B cell (primary cell): ENCODE measurements around the gene VAPB. TPM values are rescaled to one million over a fixed set of nuclear protein-coding genes. Genes with fewer than 3 reads are reported as not detected.

Experiments used
- ATAC-seq: fragments of 200-7000 bp; cut with Tn5 transposase; one replicate; pipeline ENCODE4 v1.10.0; 2021; ENCODE audit warnings: low read depth, mild to moderate bottlenecking, moderate number of reproducible peaks, moderate library complexity
- CTCF ChIA-PET: fragments of 350-600 bp; sonication (Branson Sonifier 250); formaldehyde crosslinking; loops from one replicate; lab custom pipeline; 2021; ENCODE audit warnings: antibody characterized with exemption, inconsistent platforms; lab: Charles Lee
- POLR2A ChIA-PET: fragments of 350-600 bp; sonication (Branson Sonifier 250); formaldehyde crosslinking; loops from one replicate; lab custom pipeline; 2021; ENCODE audit warnings: antibody characterized with exemption; lab: Charles Lee
- DNase-seq: peaks from one replicate; pipeline ENCODE4 v3.0.0; 2013
- H2AFZ ChIP-seq: 2 replicates; pipeline ENCODE4 v1.6.1; 2012; ENCODE audit warnings: mild to moderate bottlenecking, low read depth, low read length; ENCODE audit not compliant: insufficient read depth, poor library complexity, severe bottlenecking
- H3K27ac ChIP-seq, 2 donors: 1 replicate in 1 of 2; 2 replicates in 1 of 2; pipeline ENCODE4 v1.5.1; 2012 to 2013; ENCODE audit warnings: low read length in 2 of 2, mild to moderate bottlenecking in 2 of 2, moderate library complexity in 1 of 2
- H3K27me3 ChIP-seq, 4 experiments: fragments of 200-600 bp in 1 of 4; sonication (generic) in 1 of 4; replicated peaks in 1 of 4; 1 replicate in 2 of 4; 2 replicates in 2 of 4; pipeline versions ENCODE4 v1.6.1 to v1.7.0; 2013 to 2016; ENCODE audit warnings: low read length in 3 of 4, mild to moderate bottlenecking in 2 of 4, mixed read lengths in 1 of 4, moderate library complexity in 1 of 4; ENCODE audit not compliant: insufficient read depth in 4 of 4, control insufficient read depth in 3 of 4; ENCODE audit errors: control extremely low read depth in 1 of 4
- H3K36me3 ChIP-seq, 2 experiments: replicated peaks in 1 of 2; 1 replicate in 1 of 2; 2 replicates in 1 of 2; pipeline versions ENCODE4 v1.6.1 to v1.7.1; 2013; ENCODE audit warnings: low read length in 1 of 2; ENCODE audit not compliant: insufficient read depth in 2 of 2, control insufficient read depth in 1 of 2; ENCODE audit errors: control extremely low read depth in 1 of 2, extremely low read depth in 1 of 2
- H3K4me1 ChIP-seq, 2 donors: fragments of 200-600 bp in 1 of 2; sonication (generic) in 1 of 2; 1 replicate in 1 of 2; 2 replicates in 1 of 2; pipeline versions ENCODE4 v1.5.1 to v1.6.1; 2013 to 2017; ENCODE audit warnings: low read length in 2 of 2; ENCODE audit not compliant: control insufficient read depth in 2 of 2, insufficient read depth in 2 of 2
- H3K4me2 ChIP-seq: replicated peaks from 2 replicates; pipeline ENCODE3; 2012; ENCODE audit warnings: mild to moderate bottlenecking, low read depth, low read length; ENCODE audit not compliant: poor library complexity, severe bottlenecking
- H3K4me3 ChIP-seq, 5 experiments: fragments of 200-600 bp in 1 of 5; sonication (generic) in 1 of 5; 1 replicate in 3 of 5; 2 replicates in 2 of 5; pipeline versions ENCODE4 v1.5.1 to v1.7.0; 2011 to 2016; ENCODE audit warnings: low read length in 4 of 5, mild to moderate bottlenecking in 4 of 5, low read depth in 2 of 5, control low read depth in 1 of 5, moderate library complexity in 1 of 5; ENCODE audit not compliant: insufficient read depth in 1 of 5; ENCODE audit errors: control extremely low read depth in 1 of 5, extremely low read depth in 1 of 5
- H3K79me2 ChIP-seq: fragments of 200-600 bp; sonication (generic); one replicate; pipeline ENCODE4 v1.6.0; 2016; ENCODE audit warnings: low read length; ENCODE audit not compliant: control insufficient read depth, insufficient read depth
- H3K9ac ChIP-seq: fragments of 200-600 bp; sonication (generic); 2 replicates; pipeline ENCODE4 v1.6.1; 2017; ENCODE audit warnings: mild to moderate bottlenecking, low read length, moderate library complexity
- H3K9me3 ChIP-seq, 3 donors: one replicate each; pipeline versions ENCODE4 v1.6.1 to v1.7.1; 2013; ENCODE audit warnings: low read length in 2 of 3; ENCODE audit not compliant: control insufficient read depth in 2 of 3, insufficient read depth in 1 of 3; ENCODE audit errors: control extremely low read depth in 1 of 3
- H4K20me1 ChIP-seq: 2 replicates; pipeline ENCODE4 v1.6.0; 2012; ENCODE audit warnings: mild to moderate bottlenecking, low read length; ENCODE audit not compliant: insufficient read depth, control insufficient read depth, poor library complexity, severe bottlenecking
- H3K27ac Mint-ChIP-seq: one replicate; pipeline ENCODE4 v1.8.0; 2021; ENCODE audit warnings: mixed read lengths
- H3K27me3 Mint-ChIP-seq: one replicate; pipeline ENCODE4 v1.8.0; 2021; ENCODE audit warnings: mixed read lengths
- H3K4me1 Mint-ChIP-seq: one replicate; pipeline ENCODE4 v1.8.0; 2021; ENCODE audit warnings: mixed read lengths
- H3K4me3 Mint-ChIP-seq: one replicate; pipeline ENCODE4 v1.8.0; 2021; ENCODE audit warnings: mixed read lengths
- H3K9me3 Mint-ChIP-seq: one replicate; pipeline ENCODE4 v1.8.0; 2022; ENCODE audit warnings: mixed read lengths; ENCODE audit not compliant: insufficient read depth
- EZH2 ChIP-seq: IDR thresholded peaks from 2 replicates; pipeline ENCODE4 v1.6.1; 2012; ENCODE audit warnings: borderline replicate concordance, low read depth, mild to moderate bottlenecking, moderate library complexity, low read length; ENCODE audit not compliant: insufficient read depth, poor library complexity, severe bottlenecking
- WGBS: methylation state at CpG from one replicate; pipeline ENCODE4 v1.1.5; 2013; ENCODE audit warnings: missing lambda C conversion rate; ENCODE audit not compliant: insufficient coverage; 5-methylcytosine and 5-hydroxymethylcytosine counted together
- intact Hi-C: fragments of 100-400 bp; cut with micrococcal nuclease; formaldehyde crosslinking; loops from one replicate; pipeline ENCODE4 v1.10.0; 2022
- polyA plus RNA-seq: library from polyadenylated mRNA; depleted of rRNA; stranded (reverse); fragments of >200 nt; gene quantifications from 2 replicates; pipeline ENCODE4 v1.2.3, GENCODE V29; 2012
- total RNA-seq, 2 donors: library from RNA; stranded (reverse); fragments of 120-200 nt in 1 of 2; gene quantifications; 1 replicate in 1 of 2; 2 replicates in 1 of 2; pipeline versions ENCODE4 v1.2.3 to v1.2.4, GENCODE V29; 2013 to 2022
- TF ChIP-seq, protein P1 (sequence below): fragments of 200-600 bp; IDR thresholded peaks from one replicate; pipeline ENCODE4 v1.8.0; 2022; ENCODE audit warnings: antibody characterized with exemption, mild to moderate bottlenecking

Gene VAPB
- total and polyA plus RNA-seq, 2 donors (not counting 1 experiment from before 2014, with no cell fraction given): 19.5 to 26.4 TPM

DNA sequence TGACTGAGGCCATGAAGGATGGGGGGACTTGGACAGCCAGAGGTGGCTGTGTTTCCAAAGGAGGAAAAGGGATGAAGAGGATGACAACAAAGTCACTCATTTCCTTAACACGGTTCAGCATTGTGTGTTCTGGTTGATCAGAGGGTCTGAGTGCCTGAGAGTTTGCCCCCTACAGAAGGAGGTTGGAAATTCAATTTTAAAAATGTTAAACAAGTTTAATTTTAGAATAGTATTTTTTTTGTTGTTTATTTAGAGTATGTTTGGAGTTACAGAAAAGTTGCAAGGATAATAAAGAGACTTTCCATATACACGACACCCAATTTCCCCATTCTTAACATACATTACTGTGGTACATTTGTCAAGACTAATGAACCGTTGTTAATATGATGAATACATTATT, 10.3 kb upstream of the VAPB start:
- H3K36me3 ChIP-seq: no peaks in the 10 kb centered on the region
- no peaks in the 10 kb centered on the region for H3K4me1 Mint-ChIP-seq
- POLR2A ChIA-PET: no interaction called here
- H2AFZ ChIP-seq: no peak overlapping the region
- no peaks in the 10 kb centered on the region for H4K20me1 ChIP-seq
- no peak overlapping the region for H3K4me3 ChIP-seq
- peaks cover 51% of the 10 kb centered on the region for H3K27me3 Mint-ChIP-seq
- H3K4me1 ChIP-seq: no peaks in the 10 kb centered on the region
- no peak overlapping the region for H3K27ac Mint-ChIP-seq
- no peaks in the 10 kb centered on the region for H3K79me2 ChIP-seq
- H3K9ac ChIP-seq: no peak overlapping the region
- WGBS: no CpG with 5 or more reads among the region's 3 CpGs
- H3K27ac ChIP-seq: no peak overlapping the region
- H3K27me3 ChIP-seq: peaks cover 0 to 30% (median 13%) of the 10 kb centered on the region in 4 experiments
- CTCF ChIA-PET: interaction anchor here (1.0 kb wide), 1 partner anchor 15 kb away, joined by 3 read pairs; no protein-coding TSS in a partner anchor
- no peak for ATAC-seq
- no peak overlapping the region for H3K4me2 ChIP-seq
- no peak overlapping the region for H3K4me3 Mint-ChIP-seq
- intact Hi-C loops: no loop called here
- H3K9me3 ChIP-seq: peaks cover 1 to 14% (median 3%) of the 10 kb centered on the region in 3 donors
- H3K9me3 Mint-ChIP-seq: peaks cover 8% of the 10 kb centered on the region
- no peak for DNase-seq
- TF ChIP-seq EZH2: no peak
- TF ChIP-seq, protein P1, sequence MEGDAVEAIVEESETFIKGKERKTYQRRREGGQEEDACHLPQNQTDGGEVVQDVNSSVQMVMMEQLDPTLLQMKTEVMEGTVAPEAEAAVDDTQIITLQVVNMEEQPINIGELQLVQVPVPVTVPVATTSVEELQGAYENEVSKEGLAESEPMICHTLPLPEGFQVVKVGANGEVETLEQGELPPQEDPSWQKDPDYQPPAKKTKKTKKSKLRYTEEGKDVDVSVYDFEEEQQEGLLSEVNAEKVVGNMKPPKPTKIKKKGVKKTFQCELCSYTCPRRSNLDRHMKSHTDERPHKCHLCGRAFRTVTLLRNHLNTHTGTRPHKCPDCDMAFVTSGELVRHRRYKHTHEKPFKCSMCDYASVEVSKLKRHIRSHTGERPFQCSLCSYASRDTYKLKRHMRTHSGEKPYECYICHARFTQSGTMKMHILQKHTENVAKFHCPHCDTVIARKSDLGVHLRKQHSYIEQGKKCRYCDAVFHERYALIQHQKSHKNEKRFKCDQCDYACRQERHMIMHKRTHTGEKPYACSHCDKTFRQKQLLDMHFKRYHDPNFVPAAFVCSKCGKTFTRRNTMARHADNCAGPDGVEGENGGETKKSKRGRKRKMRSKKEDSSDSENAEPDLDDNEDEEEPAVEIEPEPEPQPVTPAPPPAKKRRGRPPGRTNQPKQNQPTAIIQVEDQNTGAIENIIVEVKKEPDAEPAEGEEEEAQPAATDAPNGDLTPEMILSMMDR: peak; percentile 21

DNA sequence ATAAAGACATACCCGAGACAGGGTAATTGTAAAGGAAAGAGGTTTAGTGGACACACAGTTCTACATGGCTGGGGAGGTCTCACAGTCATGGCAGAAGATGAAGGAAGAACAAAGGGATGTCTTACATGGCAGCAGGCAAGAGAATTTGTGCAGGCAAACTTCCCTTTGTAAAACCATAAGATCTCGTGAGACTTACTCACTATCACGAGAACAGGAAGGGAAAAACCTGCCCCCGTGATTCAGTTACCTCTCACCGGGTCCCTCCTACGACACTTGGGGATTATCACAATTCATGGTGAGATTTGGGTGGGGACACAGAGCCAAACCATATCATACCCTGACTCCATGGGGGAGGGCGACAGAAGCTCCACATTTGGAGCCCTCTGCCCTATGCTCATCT, 7.4 kb upstream of the VAPB start:
- Histone ChIP-seq H3K36me3 (no peaks in the 10 kb centered on the region), H4K20me1 (no peaks in the 10 kb centered on the region), H3K4me3 (no peak overlapping the region), H3K9ac (no peak overlapping the region), H3K27ac (no peak overlapping the region), H3K79me2 (no peaks in the 10 kb centered on the region), H2AFZ (no peak overlapping the region), H3K4me2 (no peak overlapping the region), H3K9me3 (peaks cover 1 to 14% (median 3%) of the 10 kb centered on the region in 3 donors), H3K4me1 (no peaks in the 10 kb centered on the region), H3K27me3 (peaks cover 0 to 27% (median 13%) of the 10 kb centered on the region in 4 experiments)
- no peaks in the 10 kb centered on the region for H3K4me1 Mint-ChIP-seq
- intact Hi-C loops: no loop called here
- ChIA-PET CTCF (no interaction called here), POLR2A (no interaction called here)
- H3K4me3 Mint-ChIP-seq: no peak overlapping the region
- H3K27ac Mint-ChIP-seq: no peak overlapping the region
- no peak for DNase-seq
- H3K9me3 Mint-ChIP-seq: peaks cover 8% of the 10 kb centered on the region
- no CpG with 5 or more reads among the region's 7 CpGs for WGBS
- no peak for ATAC-seq
- TF ChIP-seq EZH2: no peak
- TF ChIP-seq, protein P1: no peak
- H3K27me3 Mint-ChIP-seq: peaks cover 45% of the 10 kb centered on the region
